Measurements from ENCODE around the gene SHMT2. TPM values are rescaled to one million over a fixed set of nuclear protein-coding genes. Genes with fewer than 3 reads are reported as not detected.

Gene SHMT2
- total and polyA plus RNA-seq, 2 donors (not counting 3 experiments of a cell fraction or from before 2014, with no cell fraction given) = 155 to 243 TPM

- no TSS peak for BruUV-seq (replicated peaks)
- ChIA-PET POLR2A (no interaction called here), CTCF (no interaction called here)
- no peaks in the 10 kb centered on the region for H3K79me2 ChIP-seq (ENCODE audit: control insufficient read depth, insufficient read depth, low read length)
- H3K36me3 ChIP-seq (ENCODE audit: control insufficient read depth in 2 of 2, extremely low read depth in 1 of 2, insufficient read depth in 2 of 2, low read length in 2 of 2) = no peaks in the 10 kb centered on the region
- H3K9me1 ChIP-seq (replicated peaks; ENCODE audit: control insufficient read depth, extremely low read depth, insufficient read depth, low read length) = no peaks in the 10 kb centered on the region
- no peaks in the 10 kb centered on the region for H3K27me3 ChIP-seq (ENCODE audit: control insufficient read depth in 2 of 2, insufficient read depth in 2 of 2, low read length in 2 of 2)
- H2AFZ ChIP-seq (ENCODE audit: low read depth, low read length) = no peak overlapping the region
- no peaks in the 10 kb centered on the region for H4K20me1 ChIP-seq (replicated peaks; ENCODE audit: control insufficient read depth, extremely low read depth, insufficient read depth, low read length)
- intact Hi-C loops (cut with micrococcal nuclease) (no loop called here), dilution Hi-C loops (cut with MboI; ENCODE audit: extremely low pct_ligation_motif_present, low sequenced_read_pairs) (no loop called here)
- no peak overlapping the region for H3K4me3 ChIP-seq (replicated peaks in 1 of 3; ENCODE audit: insufficient read depth in 1 of 3, low read depth in 1 of 3, low read length in 3 of 3)
- FAIRE-seq = no peak
- TF ChIP-seq EZH2 (IDR thresholded peaks at IDR 0.05; ENCODE audit: borderline replicate concordance, low read depth, low read length, severe bottlenecking) (no peak), POLR2AphosphoS5 (IDR thresholded peaks at IDR 0.05; ENCODE audit: insufficient read depth, low read depth, low read length) (no peak)
- H3K4me2 ChIP-seq (ENCODE audit: insufficient read depth, low read length) = no peak overlapping the region
- no peak for DNase-seq (ENCODE audit: low read depth, low spot score)
- H3K9ac ChIP-seq (replicated peaks; ENCODE audit: extremely low read depth, insufficient read depth, low read length) = no peak overlapping the region
- no peak overlapping the region for H3K27ac ChIP-seq (ENCODE audit: insufficient read depth, low read depth, low read length)
- no peaks in the 10 kb centered on the region for H3K9me3 ChIP-seq (replicated peaks; ENCODE audit: control insufficient read depth, insufficient read depth, low read length)
- H3K4me1 ChIP-seq (ENCODE audit: control insufficient read depth, extremely low read depth, insufficient read depth, low read length) = no peaks in the 10 kb centered on the region
Measured at GRCh38 chr12:57201631-57202030, 27.9 kb upstream of the SHMT2 start.

- intact Hi-C loops (cut with micrococcal nuclease) = no loop called here
- POLR2A ChIA-PET = no interaction called here
- Histone ChIP-seq H3K27me3 (ENCODE audit: control insufficient read depth in 2 of 2, insufficient read depth in 2 of 2, low read length in 2 of 2) (no peaks in the 10 kb centered on the region), H4K20me1 (replicated peaks; ENCODE audit: control insufficient read depth, extremely low read depth, insufficient read depth, low read length) (no peaks in the 10 kb centered on the region), H3K79me2 (ENCODE audit: control insufficient read depth, insufficient read depth, low read length) (no peaks in the 10 kb centered on the region), H3K4me3 (replicated peaks in 1 of 3; ENCODE audit: insufficient read depth in 1 of 3, low read depth in 1 of 3, low read length in 3 of 3) (no peak overlapping the region), H3K9ac (replicated peaks; ENCODE audit: extremely low read depth, insufficient read depth, low read length) (no peak overlapping the region), H3K9me1 (replicated peaks; ENCODE audit: control insufficient read depth, extremely low read depth, insufficient read depth, low read length) (no peaks in the 10 kb centered on the region), H3K9me3 (replicated peaks; ENCODE audit: control insufficient read depth, insufficient read depth, low read length) (no peaks in the 10 kb centered on the region), H3K27ac (ENCODE audit: insufficient read depth, low read depth, low read length) (no peak overlapping the region), H2AFZ (ENCODE audit: low read depth, low read length) (no peak overlapping the region), H3K4me1 (ENCODE audit: control insufficient read depth, extremely low read depth, insufficient read depth, low read length) (no peaks in the 10 kb centered on the region), H3K36me3 (ENCODE audit: control insufficient read depth in 2 of 2, extremely low read depth in 1 of 2, insufficient read depth in 2 of 2, low read length in 2 of 2) (no peaks in the 10 kb centered on the region), H3K4me2 (ENCODE audit: insufficient read depth, low read length) (no peak overlapping the region)
- FAIRE-seq (no peak), DNase-seq (ENCODE audit: low read depth, low spot score) (no peak)
- dilution Hi-C loops (cut with MboI; ENCODE audit: extremely low pct_ligation_motif_present, low sequenced_read_pairs) = no loop called here
- CTCF ChIA-PET = no interaction called here
- BruUV-seq (replicated peaks) = no TSS peak
- no peak for TF ChIP-seq JUN (IDR thresholded peaks at IDR 0.05; ENCODE audit: borderline replicate concordance, insufficient read depth, insufficient read length, low read depth)
- no peak for TF ChIP-seq MYC (IDR thresholded peaks at IDR 0.05; ENCODE audit: low read depth, low read length)
- no peak for TF ChIP-seq POLR2A (IDR thresholded peaks at IDR 0.05; ENCODE audit: low read depth, low read length)
- no peak for TF ChIP-seq POLR2AphosphoS5 (IDR thresholded peaks at IDR 0.05; ENCODE audit: insufficient read depth, low read depth, low read length)
- TF ChIP-seq FOS (IDR thresholded peaks at IDR 0.05; ENCODE audit: borderline replicate concordance, insufficient read depth, low read length) = no peak
- no peak for TF ChIP-seq EZH2 (IDR thresholded peaks at IDR 0.05; ENCODE audit: borderline replicate concordance, low read depth, low read length, severe bottlenecking)
- TF ChIP-seq CTCF (IDR thresholded peaks at IDR 0.05; ENCODE audit: extremely low read depth in 1 of 2, insufficient read depth in 1 of 2, low read depth in 1 of 2, low read length in 2 of 2) = no peak
- no peak for TF ChIP-seq GATA2 (IDR thresholded peaks at IDR 0.05; ENCODE audit: insufficient read depth, insufficient read length, low read depth, low read length)
- no peak for TF ChIP-seq MAX (IDR thresholded peaks at IDR 0.05; ENCODE audit: insufficient read depth, insufficient read length)
Measured at GRCh38 chr12:57202321-57202720, 27.2 kb upstream of the SHMT2 start.
